ENCODE measurements around the gene SH3RF3.

DNA sequence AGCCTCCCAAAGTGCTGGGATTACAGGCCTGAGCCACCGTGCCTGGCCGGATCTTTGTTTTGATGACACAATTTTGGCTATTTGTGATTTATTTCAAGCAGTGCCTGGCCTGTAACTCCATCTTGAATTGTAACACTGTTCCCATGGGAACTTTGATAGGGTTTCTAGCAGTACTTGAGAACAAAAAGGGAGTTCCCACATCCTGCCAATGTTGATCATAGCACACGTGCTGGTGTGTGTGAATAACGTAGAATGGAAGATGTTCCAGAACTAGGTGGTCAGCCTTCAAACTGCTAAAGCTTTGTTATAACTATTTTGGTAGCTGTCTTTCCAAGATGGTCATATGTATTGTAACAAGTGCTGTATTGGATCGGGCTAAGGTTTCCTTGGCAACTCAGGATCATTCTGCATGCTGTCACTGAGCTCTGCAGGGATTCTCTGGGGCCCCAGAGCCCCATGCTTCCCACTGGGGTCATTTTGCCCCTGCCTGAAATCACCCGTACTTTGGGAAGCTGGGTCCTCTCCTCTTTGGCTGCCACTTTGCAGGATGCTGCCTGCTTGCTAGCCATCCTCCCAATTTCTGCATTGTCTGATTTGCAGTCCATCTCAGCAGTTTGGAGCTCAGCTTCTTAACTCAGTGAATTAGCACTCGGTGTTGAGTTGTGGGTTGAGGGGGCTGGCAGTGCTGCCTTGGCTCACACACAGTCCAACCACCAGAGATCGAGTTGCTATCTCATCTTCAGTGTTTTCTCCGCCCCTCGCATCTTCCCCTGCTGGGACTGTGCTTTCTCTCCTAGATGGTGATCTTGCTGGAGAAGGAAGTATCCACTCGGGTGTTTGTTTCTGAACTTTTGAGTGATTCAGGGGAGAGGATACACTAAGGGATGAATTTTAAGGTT lies 26.8 kb downstream of the SH3RF3 start:
- TF ChIP-seq, protein P1, sequence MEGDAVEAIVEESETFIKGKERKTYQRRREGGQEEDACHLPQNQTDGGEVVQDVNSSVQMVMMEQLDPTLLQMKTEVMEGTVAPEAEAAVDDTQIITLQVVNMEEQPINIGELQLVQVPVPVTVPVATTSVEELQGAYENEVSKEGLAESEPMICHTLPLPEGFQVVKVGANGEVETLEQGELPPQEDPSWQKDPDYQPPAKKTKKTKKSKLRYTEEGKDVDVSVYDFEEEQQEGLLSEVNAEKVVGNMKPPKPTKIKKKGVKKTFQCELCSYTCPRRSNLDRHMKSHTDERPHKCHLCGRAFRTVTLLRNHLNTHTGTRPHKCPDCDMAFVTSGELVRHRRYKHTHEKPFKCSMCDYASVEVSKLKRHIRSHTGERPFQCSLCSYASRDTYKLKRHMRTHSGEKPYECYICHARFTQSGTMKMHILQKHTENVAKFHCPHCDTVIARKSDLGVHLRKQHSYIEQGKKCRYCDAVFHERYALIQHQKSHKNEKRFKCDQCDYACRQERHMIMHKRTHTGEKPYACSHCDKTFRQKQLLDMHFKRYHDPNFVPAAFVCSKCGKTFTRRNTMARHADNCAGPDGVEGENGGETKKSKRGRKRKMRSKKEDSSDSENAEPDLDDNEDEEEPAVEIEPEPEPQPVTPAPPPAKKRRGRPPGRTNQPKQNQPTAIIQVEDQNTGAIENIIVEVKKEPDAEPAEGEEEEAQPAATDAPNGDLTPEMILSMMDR (IDR thresholded peaks at IDR 0.05), result no peak
- TF ChIP-seq EZH2 (IDR thresholded peaks at IDR 0.05), result no peak
